ENCODE measurements around the gene TMEM106C.

DNA sequence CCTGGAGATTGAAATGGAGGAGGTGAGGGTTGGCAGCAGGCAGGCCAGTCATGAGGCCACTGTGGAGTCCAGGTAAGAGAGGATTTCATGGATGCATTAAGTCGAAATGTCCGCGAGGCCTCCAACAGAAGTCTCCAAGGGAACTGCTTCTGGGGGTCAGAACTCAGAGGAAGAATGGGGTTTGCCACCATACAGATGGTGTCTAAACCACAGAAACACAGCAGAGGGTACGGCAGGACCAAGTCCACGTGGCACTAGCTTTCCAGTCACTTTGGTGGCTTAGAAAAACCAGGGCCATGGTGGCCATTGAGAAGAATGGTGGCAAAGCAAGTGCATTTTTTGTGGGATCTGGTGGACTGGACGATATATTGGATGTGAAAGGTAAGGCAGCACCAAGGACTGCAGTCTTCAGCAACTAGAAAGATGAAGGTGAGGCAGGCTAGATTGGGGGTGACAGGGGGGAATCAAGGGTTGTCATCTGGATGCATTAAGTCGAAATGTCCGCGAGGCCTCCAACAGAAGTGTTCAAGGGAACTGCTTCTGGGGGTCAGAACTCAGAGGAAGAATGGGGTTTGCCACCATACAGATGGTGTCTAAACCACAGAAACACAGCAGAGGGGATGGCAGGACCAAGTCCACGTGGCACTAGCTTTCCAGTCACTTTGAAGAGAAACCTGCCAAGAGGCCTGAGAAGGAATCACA is 22.5 kb upstream of the TMEM106C start:
- no peak for TF ChIP-seq SP1 (IDR thresholded peaks at IDR 0.05)
- no peak for TF ChIP-seq SP1 (CRISPR knock-in tag; IDR thresholded peaks at IDR 0.05)
- no peak for TF ChIP-seq POLR2A (IDR thresholded peaks at IDR 0.05; ENCODE audit: insufficient read depth in 1 of 2, low read depth in 2 of 2, low read length in 2 of 2)
- TF ChIP-seq, protein P1, sequence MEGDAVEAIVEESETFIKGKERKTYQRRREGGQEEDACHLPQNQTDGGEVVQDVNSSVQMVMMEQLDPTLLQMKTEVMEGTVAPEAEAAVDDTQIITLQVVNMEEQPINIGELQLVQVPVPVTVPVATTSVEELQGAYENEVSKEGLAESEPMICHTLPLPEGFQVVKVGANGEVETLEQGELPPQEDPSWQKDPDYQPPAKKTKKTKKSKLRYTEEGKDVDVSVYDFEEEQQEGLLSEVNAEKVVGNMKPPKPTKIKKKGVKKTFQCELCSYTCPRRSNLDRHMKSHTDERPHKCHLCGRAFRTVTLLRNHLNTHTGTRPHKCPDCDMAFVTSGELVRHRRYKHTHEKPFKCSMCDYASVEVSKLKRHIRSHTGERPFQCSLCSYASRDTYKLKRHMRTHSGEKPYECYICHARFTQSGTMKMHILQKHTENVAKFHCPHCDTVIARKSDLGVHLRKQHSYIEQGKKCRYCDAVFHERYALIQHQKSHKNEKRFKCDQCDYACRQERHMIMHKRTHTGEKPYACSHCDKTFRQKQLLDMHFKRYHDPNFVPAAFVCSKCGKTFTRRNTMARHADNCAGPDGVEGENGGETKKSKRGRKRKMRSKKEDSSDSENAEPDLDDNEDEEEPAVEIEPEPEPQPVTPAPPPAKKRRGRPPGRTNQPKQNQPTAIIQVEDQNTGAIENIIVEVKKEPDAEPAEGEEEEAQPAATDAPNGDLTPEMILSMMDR (CRISPR knock-in tag; IDR thresholded peaks at IDR 0.05), result no peak
- no peak for TF ChIP-seq ZNF124 (CRISPR knock-in tag; IDR thresholded peaks at IDR 0.05)
- no peak for TF ChIP-seq SMAD3 (CRISPR knock-in tag; IDR thresholded peaks at IDR 0.05)
- no peak for TF ChIP-seq FOXM1 (CRISPR knock-in tag; IDR thresholded peaks at IDR 0.05)
- TF ChIP-seq, protein P2, sequence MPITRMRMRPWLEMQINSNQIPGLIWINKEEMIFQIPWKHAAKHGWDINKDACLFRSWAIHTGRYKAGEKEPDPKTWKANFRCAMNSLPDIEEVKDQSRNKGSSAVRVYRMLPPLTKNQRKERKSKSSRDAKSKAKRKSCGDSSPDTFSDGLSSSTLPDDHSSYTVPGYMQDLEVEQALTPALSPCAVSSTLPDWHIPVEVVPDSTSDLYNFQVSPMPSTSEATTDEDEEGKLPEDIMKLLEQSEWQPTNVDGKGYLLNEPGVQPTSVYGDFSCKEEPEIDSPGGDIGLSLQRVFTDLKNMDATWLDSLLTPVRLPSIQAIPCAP (CRISPR knock-in tag; IDR thresholded peaks at IDR 0.05; ENCODE audit: low read depth), result no peak
- no peak for TF ChIP-seq ZNF292 (CRISPR knock-in tag; IDR thresholded peaks at IDR 0.05; ENCODE audit: borderline replicate concordance, low read depth)
- TF ChIP-seq EZH2 (conservative IDR thresholded peaks at IDR 0.05; ENCODE audit: low read depth, low read length), result no peak
- TF ChIP-seq, protein P3, sequence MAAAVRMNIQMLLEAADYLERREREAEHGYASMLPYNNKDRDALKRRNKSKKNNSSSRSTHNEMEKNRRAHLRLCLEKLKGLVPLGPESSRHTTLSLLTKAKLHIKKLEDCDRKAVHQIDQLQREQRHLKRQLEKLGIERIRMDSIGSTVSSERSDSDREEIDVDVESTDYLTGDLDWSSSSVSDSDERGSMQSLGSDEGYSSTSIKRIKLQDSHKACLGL (CRISPR knock-in tag; IDR thresholded peaks at IDR 0.05), result no peak
- TF ChIP-seq IRF2 (CRISPR knock-in tag; IDR thresholded peaks at IDR 0.05), result no peak

All from HepG2 (cell line).